Adipose tissue (tissue), 3 donors: ENCODE data around the gene RANBP3L. TPM values are rescaled to one million over a fixed set of nuclear protein-coding genes. Genes with fewer than 3 reads are reported as not detected.
"Not testable (repeated sequence)": the region's sequence is repeated elsewhere in the genome, so short reads cannot be mapped to it uniquely, and the experiment has no call there.

Experiments used
- H3K27ac ChIP-seq: one replicate; pipeline ENCODE4 v1.5.1; 2013; ENCODE audit warnings: low read depth, low read length
- WGBS, 3 donors: extraction: QIAGEN DNeasy Blood & Tissue Kit; methylation state at CpG; one replicate each; pipeline ENCODE4 v1.1.7; 2013; 5-methylcytosine and 5-hydroxymethylcytosine counted together
- polyA plus RNA-seq, 3 donors: library from polyadenylated mRNA; stranded (reverse); fragments of 200-250 nt; gene quantifications; one replicate each; pipeline ENCODE4 v1.2.3, GENCODE V29; 2013
- donor health status: healthy with polysubstance abuse.
- donor health status: Bipolar disorder and iron deficiency.
- donor health status: healthy.

The RANBP3L gene
- polyA plus RNA-seq, 3 donors, result 0.05 to 1.2 (median 0.12) TPM

GRCh38 chr5:36227046-36227445, 74.7 kb downstream of the RANBP3L start:
- no peak overlapping the region for H3K27ac ChIP-seq

GRCh38 chr5:36222620-36223019, 79.1 kb downstream of the RANBP3L start:
- no peak overlapping the region for H3K27ac ChIP-seq
- WGBS, 3 donors, result 96 to 100% (median 97%) methylated on average over 1 of the region's 1 CpG

DNA sequence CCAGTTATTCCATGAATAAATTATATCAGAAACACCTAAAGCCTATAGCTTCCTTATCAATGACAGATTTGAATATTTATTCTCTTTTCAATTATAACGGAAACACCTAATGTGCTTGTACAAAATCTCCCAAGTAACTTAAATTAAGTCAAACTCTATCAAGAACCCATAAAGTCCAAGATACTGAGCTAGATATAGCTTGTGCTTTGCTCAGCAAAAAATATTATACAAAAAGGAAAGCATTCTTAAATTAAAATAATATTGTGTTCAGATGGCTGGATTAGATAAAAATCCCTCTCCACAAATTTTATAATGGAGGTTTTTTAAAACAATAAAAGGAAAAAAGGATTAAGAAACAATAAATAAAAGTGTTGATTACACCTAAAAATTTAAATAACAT, 83.7 kb downstream of the RANBP3L start:
- H3K27ac ChIP-seq, result no peak overlapping the region
- WGBS, 3 donors, result 71 to 100% (median 92%) methylated on average over 1 of the region's 1 CpG

DNA sequence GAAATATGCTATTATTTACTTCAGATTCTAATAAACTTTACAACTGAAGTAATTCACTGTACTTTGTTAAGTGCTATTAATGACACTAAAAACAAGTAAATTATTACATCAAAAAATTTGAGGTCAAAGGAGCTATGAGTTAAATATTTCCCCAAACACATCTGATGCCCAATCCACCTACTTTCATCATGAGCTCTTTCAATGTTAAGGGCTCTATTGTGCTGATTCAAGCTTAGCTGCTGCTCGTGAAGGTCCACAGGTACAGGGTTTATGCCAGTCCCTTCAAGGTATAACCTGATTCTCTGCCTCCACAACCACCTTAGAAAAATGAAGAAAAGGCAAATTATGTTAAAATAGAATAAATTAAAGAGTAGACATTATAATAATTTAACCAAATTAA, 84.1 kb downstream of the RANBP3L start:
- H3K27ac ChIP-seq, result no peak overlapping the region
- WGBS, 3 donors, result 67 to 92% (median 89%) methylated on average over 1 of the region's 1 CpG

- WGBS, 3 donors, result 61 to 80% (median 62%) methylated on average over 2 of the region's 2 CpGs
- no peak overlapping the region for H3K27ac ChIP-seq
These were observed 85.8 kb downstream of the RANBP3L start for GRCh38 chr5:36215910-36216309.

DNA sequence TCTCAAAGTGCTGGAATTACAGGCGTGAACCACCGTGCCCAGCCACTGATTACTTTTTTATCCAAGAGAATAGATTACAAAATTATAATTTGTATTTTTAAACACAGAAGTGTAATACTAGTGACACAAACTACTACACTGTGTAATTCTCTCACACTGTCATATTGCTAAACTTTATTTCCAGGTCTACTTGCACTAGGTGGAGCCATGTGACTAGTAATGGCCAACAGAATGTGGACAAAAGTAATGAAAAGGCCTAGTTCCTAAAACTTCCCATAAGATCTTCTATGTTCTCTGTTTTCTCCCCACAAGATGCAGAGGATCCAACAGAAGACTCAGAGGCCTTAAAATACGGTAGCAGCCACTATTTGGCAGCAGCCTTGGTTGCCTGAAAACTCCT, 87.3 kb downstream of the RANBP3L start:
- H3K27ac ChIP-seq, result no peak overlapping the region
- WGBS, 3 donors, result 84 to 92% (median 88%) methylated on average over 3 of the region's 3 CpGs

- 95 to 97% (median 96%) methylated on average over 3 of the region's 3 CpGs for WGBS, 3 donors
- H3K27ac ChIP-seq, result no peak overlapping the region
These were observed 92.0 kb downstream of the RANBP3L start for GRCh38 chr5:36209664-36210063.

GRCh38 chr5:36208786-36209185, 92.9 kb downstream of the RANBP3L start:
- 93 to 99% (median 96%) methylated on average over 2 of the region's 2 CpGs for WGBS, 3 donors
- H3K27ac ChIP-seq, result no peak overlapping the region

DNA sequence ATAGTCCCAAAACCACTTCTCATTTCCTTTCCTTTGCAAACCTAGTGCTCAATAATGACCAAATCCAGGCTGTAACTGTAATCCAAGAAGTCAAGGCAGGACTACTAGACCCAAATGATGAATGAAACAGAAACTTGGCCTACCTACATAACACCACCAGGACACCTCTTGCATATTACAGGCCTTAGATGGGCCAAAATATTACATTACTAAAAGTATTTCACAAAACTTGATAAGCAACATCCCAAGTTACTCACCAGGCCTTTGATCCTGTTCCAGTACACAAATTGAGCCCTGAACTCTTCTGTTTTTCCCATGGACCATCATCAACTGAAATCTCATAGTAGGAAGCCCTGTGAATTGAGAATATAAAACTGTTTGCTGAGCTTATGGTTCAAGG, 94.8 kb downstream of the RANBP3L start:
- no peak overlapping the region for H3K27ac ChIP-seq

- 84 to 94% (median 90%) methylated on average over 2 of the region's 2 CpGs for WGBS, 3 donors
These were observed 96.4 kb downstream of the RANBP3L start for GRCh38 chr5:36205329-36205728.

DNA sequence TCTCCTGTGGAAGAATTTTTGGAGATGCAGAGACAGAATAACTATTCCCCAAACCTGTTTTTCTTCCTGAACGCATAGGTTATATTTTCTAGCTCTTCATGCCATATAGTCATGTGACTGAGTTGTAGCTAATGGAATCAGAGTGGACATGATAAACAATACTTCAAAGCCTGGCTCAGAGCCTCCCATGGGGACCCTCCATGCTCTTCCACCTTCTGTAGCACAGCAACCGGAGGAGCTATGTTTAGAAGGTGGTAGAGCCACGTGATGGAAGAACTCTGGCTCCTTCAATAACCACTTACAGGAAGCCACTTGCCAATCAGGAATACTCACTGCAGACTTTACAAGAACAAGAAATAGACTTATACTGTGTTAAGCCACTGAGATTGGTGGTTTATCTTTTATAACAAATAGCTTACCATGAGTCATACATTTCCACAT, 99.2 kb downstream of the RANBP3L start:
- no peak overlapping the region for H3K27ac ChIP-seq
- WGBS, 3 donors, result 56 to 65% (median 63%) methylated on average over 3 of the region's 3 CpGs

More at GRCh38 chr5:36205329-36205728, 96.4 kb downstream of the RANBP3L start:
- H3K27ac ChIP-seq, result no peak overlapping the region

DNA sequence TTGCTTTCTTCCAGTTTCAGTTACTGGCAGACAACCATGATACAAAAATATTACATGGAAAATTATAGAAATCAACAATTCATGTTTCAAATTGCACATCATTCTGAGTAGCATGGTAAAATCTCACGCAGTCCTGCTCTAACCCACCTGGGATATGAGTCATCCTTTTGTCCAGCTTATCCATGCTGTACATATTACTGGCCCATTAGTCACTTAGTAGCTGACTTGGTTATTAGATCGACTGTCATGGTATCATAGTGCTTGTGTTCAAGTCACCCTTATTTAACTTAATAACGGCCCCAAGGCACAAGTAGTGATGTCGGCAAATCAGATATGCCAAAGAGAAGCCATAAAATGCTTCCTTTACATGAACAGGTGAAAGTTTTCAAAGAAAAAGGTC, 101.2 kb downstream of the RANBP3L start:
- H3K27ac ChIP-seq, result no peak overlapping the region
- 86 to 88% (median 88%) methylated on average over 4 of the region's 4 CpGs for WGBS, 3 donors

DNA sequence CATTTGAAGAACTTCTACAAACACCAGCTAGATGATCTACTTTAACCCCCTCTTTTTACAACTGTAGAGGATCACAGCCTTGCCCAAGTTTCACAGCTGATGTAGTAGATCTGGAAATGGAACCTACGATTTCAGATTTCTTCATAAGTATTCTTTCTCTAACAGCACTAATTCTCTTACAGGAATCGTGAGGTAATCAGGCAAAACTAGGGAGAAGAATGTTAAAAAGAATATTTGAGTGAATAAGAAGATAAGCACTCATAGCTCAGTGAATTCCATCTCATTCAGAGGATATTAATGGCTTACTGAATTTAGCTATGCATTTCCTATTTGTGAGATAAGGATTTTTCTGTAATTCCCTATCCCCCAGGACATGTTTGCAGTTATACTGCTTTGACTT, 102.1 kb downstream of the RANBP3L start:
- H3K27ac ChIP-seq, result no peak overlapping the region
- 70 to 80% (median 72%) methylated on average over 2 of the region's 2 CpGs for WGBS, 3 donors

DNA sequence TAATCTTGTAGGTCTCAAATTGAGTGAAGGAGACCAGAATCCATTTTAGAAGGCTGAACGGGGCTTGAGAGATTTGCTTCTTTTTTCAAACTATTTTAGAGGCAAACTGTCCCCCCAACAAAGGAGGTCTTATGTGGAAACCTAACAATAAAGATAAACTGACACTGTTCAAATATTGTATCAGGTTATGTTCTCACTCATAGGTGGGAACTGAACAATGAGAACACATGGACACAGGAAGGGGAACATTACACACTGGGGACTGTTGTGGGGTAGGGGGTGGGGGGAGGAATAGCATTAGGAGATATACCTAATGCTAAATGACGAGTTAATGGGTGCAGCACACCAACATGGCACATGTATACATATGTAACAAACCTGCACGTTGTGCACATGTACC, 102.9 kb downstream of the RANBP3L start:
- 56 to 94% (median 85%) methylated on average over 2 to 3 of the region's 3 CpGs for WGBS, 3 donors
- not testable (repeated sequence) for H3K27ac ChIP-seq

Other genes starting within 250 kb of the RANBP3L start
- not detected for gene UGT3A2, start 235.0 kb downstream of the RANBP3L start, polyA plus RNA-seq
- gene LMBRD2, start 150.0 kb downstream of the RANBP3L start, polyA plus RNA-seq, result 1 to 10 TPM; 2.3 to 3.1 (median 2.6) TPM
- 1 to 10 TPM; 2.3 to 7.9 (median 4.0) TPM for gene SKP2, start 149.8 kb downstream of the RANBP3L start, polyA plus RNA-seq
- gene NADK2, start 60.0 kb downstream of the RANBP3L start, polyA plus RNA-seq, result 10 to 100 TPM in 2 of 3 donors, 1 to 10 TPM in 1; 9.0 to 17.1 (median 14.5) TPM